Thyroid gland (tissue), 4 donors: ENCODE data around the gene HIP1.

Source experiments
- CTCF ChIP-seq, 6 experiments: fragments of 200-600 bp in 3 of 6; fragments of 450-650 bp in 3 of 6; sonication (generic) in 3 of 6; IDR thresholded peaks; one replicate each; pipeline ENCODE4 v1.5.1; 2016 to 2019; ENCODE audit warnings: antibody characterized with exemption in 6 of 6, mild to moderate bottlenecking in 2 of 6, inconsistent platforms in 1 of 6, moderate library complexity in 1 of 6
- POLR2A ChIP-seq, 2 donors: fragments of 450-650 bp; IDR thresholded peaks; one replicate each; pipeline ENCODE4 v1.6.1; 2017; ENCODE audit warnings: antibody characterized with exemption in 2 of 2, mild to moderate bottlenecking in 2 of 2, moderate library complexity in 1 of 2

- TF ChIP-seq POLR2A (IDR thresholded peaks at IDR 0.05) (no peak), CTCF (IDR thresholded peaks at IDR 0.05) (no peak)
Measured at GRCh38 chr7:75559976-75560365, 178.8 kb downstream of the HIP1 start.
